Measurements from ENCODE around the gene EEA1.

EEA1 gene

DNA sequence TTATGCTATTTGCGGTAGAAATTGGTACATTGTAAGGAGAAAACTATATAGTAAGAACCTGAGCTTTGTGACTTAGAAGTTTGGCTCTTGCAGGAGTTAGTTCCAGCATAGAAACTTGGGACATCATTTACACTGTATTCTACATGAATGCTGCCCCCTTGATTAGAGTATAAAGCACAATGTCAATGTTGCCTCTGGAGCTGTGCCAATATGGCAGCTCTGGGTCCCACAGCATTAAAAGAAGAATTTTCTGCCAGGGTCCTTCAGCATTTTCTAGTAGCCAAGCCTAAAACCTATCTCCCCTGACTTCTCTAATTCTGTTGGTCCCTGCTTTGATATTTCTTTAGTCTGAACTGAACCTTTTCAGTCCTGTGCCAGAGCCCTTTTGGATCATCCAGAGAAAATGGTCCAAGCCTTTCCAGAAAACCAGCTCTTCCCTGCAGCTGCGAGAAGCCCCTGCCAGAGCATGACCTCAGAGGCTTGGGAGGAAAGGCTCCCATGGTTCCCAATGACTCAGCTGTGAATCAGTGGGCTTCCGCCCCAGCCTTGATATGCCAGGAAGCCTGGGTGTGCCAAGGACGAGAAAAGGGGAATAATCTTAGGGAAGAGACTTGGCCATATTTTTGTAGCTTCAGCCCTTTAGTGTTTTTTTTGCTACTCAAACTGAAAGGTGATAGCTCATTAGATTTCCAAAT is 183.1 kb downstream of the EEA1 start:
- TF ChIP-seq, protein P1, sequence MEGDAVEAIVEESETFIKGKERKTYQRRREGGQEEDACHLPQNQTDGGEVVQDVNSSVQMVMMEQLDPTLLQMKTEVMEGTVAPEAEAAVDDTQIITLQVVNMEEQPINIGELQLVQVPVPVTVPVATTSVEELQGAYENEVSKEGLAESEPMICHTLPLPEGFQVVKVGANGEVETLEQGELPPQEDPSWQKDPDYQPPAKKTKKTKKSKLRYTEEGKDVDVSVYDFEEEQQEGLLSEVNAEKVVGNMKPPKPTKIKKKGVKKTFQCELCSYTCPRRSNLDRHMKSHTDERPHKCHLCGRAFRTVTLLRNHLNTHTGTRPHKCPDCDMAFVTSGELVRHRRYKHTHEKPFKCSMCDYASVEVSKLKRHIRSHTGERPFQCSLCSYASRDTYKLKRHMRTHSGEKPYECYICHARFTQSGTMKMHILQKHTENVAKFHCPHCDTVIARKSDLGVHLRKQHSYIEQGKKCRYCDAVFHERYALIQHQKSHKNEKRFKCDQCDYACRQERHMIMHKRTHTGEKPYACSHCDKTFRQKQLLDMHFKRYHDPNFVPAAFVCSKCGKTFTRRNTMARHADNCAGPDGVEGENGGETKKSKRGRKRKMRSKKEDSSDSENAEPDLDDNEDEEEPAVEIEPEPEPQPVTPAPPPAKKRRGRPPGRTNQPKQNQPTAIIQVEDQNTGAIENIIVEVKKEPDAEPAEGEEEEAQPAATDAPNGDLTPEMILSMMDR (IDR thresholded peaks at IDR 0.05; ENCODE audit: insufficient read depth, low read depth, low read length, missing control alignments) = no peak
- H3K4me3 ChIP-seq (ENCODE audit: low read length) = no peak overlapping the region
- DNase-seq (ENCODE audit: low read depth) = peak; percentile 95

DNA sequence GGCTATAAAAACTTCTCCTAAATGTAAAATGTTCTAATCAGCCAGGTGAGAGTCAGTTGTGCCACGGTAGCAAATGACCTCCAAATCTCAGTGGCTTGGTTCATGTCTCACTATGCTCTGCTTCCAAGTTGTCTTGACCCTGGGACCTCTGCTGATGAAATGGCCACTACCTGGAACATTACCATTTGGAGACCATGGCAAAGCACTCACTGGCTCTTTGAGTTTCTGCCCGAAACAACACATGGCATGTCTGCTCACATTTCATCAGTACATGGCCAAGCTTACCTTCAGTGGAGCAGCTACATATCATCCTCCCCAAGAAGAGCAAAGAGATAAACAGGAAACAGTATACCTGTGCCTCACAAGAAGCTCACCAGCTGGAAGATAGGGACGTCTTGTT is 186.1 kb downstream of the EEA1 start:
- TF ChIP-seq, protein P1 (IDR thresholded peaks at IDR 0.05; ENCODE audit: insufficient read depth, low read depth, low read length, missing control alignments) = no peak
- no peak for DNase-seq (ENCODE audit: low read depth)
- no peak overlapping the region for H3K4me3 ChIP-seq (ENCODE audit: low read length)

DNA sequence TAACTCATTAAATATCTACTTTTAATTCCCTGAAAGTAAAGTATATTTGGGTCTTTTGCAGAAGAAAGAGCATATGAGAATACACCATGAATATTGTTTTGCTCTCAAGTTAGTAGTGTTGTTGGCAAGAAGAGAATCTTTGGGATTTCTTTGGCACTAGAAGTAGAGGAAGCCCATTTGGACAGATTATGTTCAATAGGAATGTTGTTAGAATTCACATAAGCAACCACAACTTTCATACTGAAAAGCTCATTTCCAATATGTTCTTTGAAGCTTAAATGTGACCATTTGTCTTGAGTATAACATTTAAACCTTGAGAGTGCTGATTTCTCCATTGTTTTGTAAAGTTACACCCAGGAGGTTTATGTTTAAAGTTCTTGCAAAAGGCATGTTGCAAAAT is 188.7 kb downstream of the EEA1 start:
- H3K4me3 ChIP-seq (ENCODE audit: low read length) = no peak overlapping the region
- TF ChIP-seq, protein P1 (IDR thresholded peaks at IDR 0.05; ENCODE audit: insufficient read depth, low read depth, low read length, missing control alignments) = no peak
- no peak for DNase-seq (ENCODE audit: low read depth)

DNA sequence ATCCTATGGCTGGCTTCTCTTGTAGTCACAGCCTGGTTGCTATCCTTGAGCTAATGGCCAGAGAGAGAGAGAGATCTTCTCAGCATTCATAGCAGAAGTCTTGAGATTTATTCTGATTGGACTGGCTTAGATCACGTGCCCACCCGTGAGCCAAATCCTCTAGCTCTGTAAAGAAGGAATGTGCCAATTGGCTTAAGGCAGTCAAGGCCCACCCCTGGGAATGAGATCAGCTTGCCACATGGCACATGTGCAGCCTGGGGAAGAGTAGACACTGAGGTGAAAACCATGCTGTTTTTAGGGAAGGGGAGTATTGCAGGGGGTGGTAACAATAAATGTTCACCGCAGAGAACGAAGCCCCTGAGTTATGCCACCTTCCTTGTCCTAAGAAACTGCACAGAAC is 190.0 kb downstream of the EEA1 start:
- no peak overlapping the region for H3K4me3 ChIP-seq (ENCODE audit: low read length)
- TF ChIP-seq, protein P1 (IDR thresholded peaks at IDR 0.05; ENCODE audit: insufficient read depth, low read depth, low read length, missing control alignments) = no peak
- no peak for DNase-seq (ENCODE audit: low read depth)

DNA sequence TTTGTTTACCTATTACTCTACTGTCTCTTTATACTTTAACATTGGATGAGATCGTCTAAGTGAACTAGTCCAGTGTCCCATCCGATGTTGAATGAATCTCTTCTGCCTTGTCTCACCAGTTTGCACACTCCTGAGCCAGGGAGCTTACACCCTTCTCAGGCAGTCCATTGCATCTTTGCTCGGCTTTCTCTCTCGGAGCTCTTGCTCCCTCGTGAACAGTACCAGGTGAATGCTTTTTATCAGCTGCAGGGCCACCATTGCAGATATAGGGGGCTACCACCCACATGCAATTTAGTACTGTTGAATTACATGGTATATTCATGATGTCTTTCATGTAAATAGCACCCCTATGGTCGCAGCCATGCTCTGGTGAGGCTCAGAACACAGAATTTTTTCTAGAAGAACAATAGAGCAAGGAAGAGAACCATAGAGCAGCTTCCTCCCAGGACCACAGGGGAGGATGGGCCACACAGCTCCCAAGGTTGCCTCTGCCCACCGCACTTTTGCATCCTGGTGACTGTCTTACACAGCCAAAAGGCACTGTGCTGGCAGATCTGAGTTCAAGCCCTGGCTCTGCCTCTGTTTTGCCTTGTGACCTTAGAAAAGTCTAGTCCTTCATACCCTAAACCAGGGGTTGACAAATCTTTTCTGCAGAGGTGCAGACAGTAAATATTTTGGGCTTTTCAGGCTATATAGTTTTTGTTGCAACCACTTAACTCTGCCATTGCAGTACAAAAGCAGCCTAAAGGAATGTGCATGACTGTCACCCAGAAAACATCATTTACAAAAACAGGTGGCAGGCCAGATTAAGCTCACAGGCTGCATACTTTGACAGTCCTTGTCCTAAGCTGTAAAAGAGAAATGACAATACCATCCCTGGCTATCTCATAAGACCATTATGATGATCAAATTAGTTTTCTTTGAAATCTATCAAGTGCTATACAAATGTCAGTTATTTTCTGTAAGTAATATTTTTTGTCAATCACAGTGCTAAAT is 190.9 kb downstream of the EEA1 start:
- TF ChIP-seq, protein P1 (IDR thresholded peaks at IDR 0.05; ENCODE audit: insufficient read depth, low read depth, low read length, missing control alignments) = no peak
- no peak overlapping the region for H3K4me3 ChIP-seq (ENCODE audit: low read length)
- no peak for DNase-seq (ENCODE audit: low read depth)

DNA sequence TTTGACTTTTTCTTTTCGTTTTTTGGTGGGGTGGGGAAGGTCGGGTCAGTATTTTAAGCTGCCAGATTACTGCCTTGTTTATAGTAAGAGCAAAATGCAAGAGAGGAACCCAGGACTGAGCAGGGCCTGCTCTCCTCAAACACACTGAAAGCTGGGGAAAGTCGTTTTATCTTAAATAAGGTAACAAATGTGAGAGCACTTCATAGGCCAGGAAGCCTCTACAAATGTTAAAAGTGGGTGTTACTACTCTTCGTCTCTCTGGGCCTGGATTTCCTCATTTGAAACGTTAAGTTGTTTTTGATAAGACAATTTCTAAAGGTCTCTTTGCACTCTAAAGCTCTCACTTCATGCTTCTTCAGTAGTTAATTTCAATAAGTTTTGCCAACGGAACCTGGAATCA is 192.5 kb downstream of the EEA1 start:
- no peak overlapping the region for H3K4me3 ChIP-seq (ENCODE audit: low read length)
- TF ChIP-seq, protein P1 (IDR thresholded peaks at IDR 0.05; ENCODE audit: insufficient read depth, low read depth, low read length, missing control alignments) = no peak
- no peak for DNase-seq (ENCODE audit: low read depth)

Measured in epithelial cell of esophagus (primary cell).